Measurements from ENCODE around the gene PPP2R1B.

The PPP2R1B gene

GRCh38 chr11:111748035-111748804 lies 18.0 kb downstream of the PPP2R1B start:
- no peaks in the 10 kb centered on the region for H3K4me1 ChIP-seq (ENCODE audit: control insufficient read depth, insufficient read depth, low read length, poor library complexity, severe bottlenecking)
- no peaks in the 10 kb centered on the region for H3K9me3 ChIP-seq (ENCODE audit: control insufficient read depth, low read length)
- 84 to 93% methylated on average over 6 of the region's 7 CpGs for WGBS, 2 experiments (ENCODE audit: insufficient coverage in 2 of 2)
- no peak overlapping the region for H3K27ac ChIP-seq (ENCODE audit: low read depth, low read length, severe bottlenecking)
- H3K4me3 ChIP-seq (ENCODE audit: extremely low read depth, insufficient read depth, low read length, poor library complexity, severe bottlenecking): no peak overlapping the region
- H3K36me3 ChIP-seq (ENCODE audit: control insufficient read depth, insufficient read depth, low read length): peaks cover 68% of the 10 kb centered on the region

GRCh38 chr11:111745719-111746504 lies 20.3 kb downstream of the PPP2R1B start:
- no peaks in the 10 kb centered on the region for H3K9me3 ChIP-seq (ENCODE audit: control insufficient read depth, low read length)
- no peak overlapping the region for H3K4me3 ChIP-seq (ENCODE audit: extremely low read depth, insufficient read depth, low read length, poor library complexity, severe bottlenecking)
- H3K4me1 ChIP-seq (ENCODE audit: control insufficient read depth, insufficient read depth, low read length, poor library complexity, severe bottlenecking): no peaks in the 10 kb centered on the region
- peaks cover 73% of the 10 kb centered on the region for H3K36me3 ChIP-seq (ENCODE audit: control insufficient read depth, insufficient read depth, low read length)
- 89 to 95% methylated on average over 3 to 5 of the region's 6 CpGs for WGBS, 2 experiments (ENCODE audit: insufficient coverage in 2 of 2)
- H3K27ac ChIP-seq (ENCODE audit: low read depth, low read length, severe bottlenecking): peak overlapping the region; percentile 11

- H3K9me3 ChIP-seq (ENCODE audit: control insufficient read depth, low read length): no peaks in the 10 kb centered on the region
- peaks cover 70% of the 10 kb centered on the region for H3K36me3 ChIP-seq (ENCODE audit: control insufficient read depth, insufficient read depth, low read length)
- no peak overlapping the region for H3K27ac ChIP-seq (ENCODE audit: low read depth, low read length, severe bottlenecking)
- H3K4me1 ChIP-seq (ENCODE audit: control insufficient read depth, insufficient read depth, low read length, poor library complexity, severe bottlenecking): no peaks in the 10 kb centered on the region
- H3K4me3 ChIP-seq (ENCODE audit: extremely low read depth, insufficient read depth, low read length, poor library complexity, severe bottlenecking): no peak overlapping the region
- 90% methylated on average over 2 of the region's 2 CpGs for WGBS, 2 experiments (ENCODE audit: insufficient coverage in 2 of 2)
Measured at GRCh38 chr11:111743700-111744099, 22.5 kb downstream of the PPP2R1B start.

GRCh38 chr11:111741751-111742150 lies 24.4 kb downstream of the PPP2R1B start:
- no peaks in the 10 kb centered on the region for H3K4me1 ChIP-seq (ENCODE audit: control insufficient read depth, insufficient read depth, low read length, poor library complexity, severe bottlenecking)
- H3K9me3 ChIP-seq (ENCODE audit: control insufficient read depth, low read length): no peaks in the 10 kb centered on the region
- H3K4me3 ChIP-seq (ENCODE audit: extremely low read depth, insufficient read depth, low read length, poor library complexity, severe bottlenecking): no peak overlapping the region
- 100% methylated on average over 1 of the region's 2 CpGs; no CpG with 5 or more reads in 1 of the 2 experiments for WGBS, 2 experiments (ENCODE audit: insufficient coverage in 2 of 2)
- peaks cover 57% of the 10 kb centered on the region for H3K36me3 ChIP-seq (ENCODE audit: control insufficient read depth, insufficient read depth, low read length)
- no peak overlapping the region for H3K27ac ChIP-seq (ENCODE audit: low read depth, low read length, severe bottlenecking)

- no peak overlapping the region for H3K4me3 ChIP-seq (ENCODE audit: extremely low read depth, insufficient read depth, low read length, poor library complexity, severe bottlenecking)
- H3K36me3 ChIP-seq (ENCODE audit: control insufficient read depth, insufficient read depth, low read length): peaks cover 46% of the 10 kb centered on the region
- H3K27ac ChIP-seq (ENCODE audit: low read depth, low read length, severe bottlenecking): no peak overlapping the region
- H3K4me1 ChIP-seq (ENCODE audit: control insufficient read depth, insufficient read depth, low read length, poor library complexity, severe bottlenecking): peaks cover 24% of the 10 kb centered on the region
- no peaks in the 10 kb centered on the region for H3K9me3 ChIP-seq (ENCODE audit: control insufficient read depth, low read length)
- whole genome bisulfite sequencing, 2 experiments (ENCODE audit: insufficient coverage in 2 of 2): no CpG with 5 or more reads among the region's 2 CpGs
Measured at GRCh38 chr11:111739299-111739698, 26.9 kb downstream of the PPP2R1B start.

- Histone ChIP-seq H3K4me3 (ENCODE audit: extremely low read depth, insufficient read depth, low read length, poor library complexity, severe bottlenecking) (no peak overlapping the region), H3K36me3 (ENCODE audit: control insufficient read depth, insufficient read depth, low read length) (peaks cover 31% of the 10 kb centered on the region), H3K4me1 (ENCODE audit: control insufficient read depth, insufficient read depth, low read length, poor library complexity, severe bottlenecking) (peaks cover 41% of the 10 kb centered on the region), H3K27ac (ENCODE audit: low read depth, low read length, severe bottlenecking) (peak overlapping the region; percentile 10), H3K9me3 (ENCODE audit: control insufficient read depth, low read length) (no peaks in the 10 kb centered on the region)
- WGBS, 2 experiments (ENCODE audit: insufficient coverage in 2 of 2): 94 to 96% methylated on average over 12 to 13 of the region's 14 CpGs
Measured at GRCh38 chr11:111737444-111738210, 28.6 kb downstream of the PPP2R1B start.

- H3K4me3 ChIP-seq (ENCODE audit: extremely low read depth, insufficient read depth, low read length, poor library complexity, severe bottlenecking): no peak overlapping the region
- H3K36me3 ChIP-seq (ENCODE audit: control insufficient read depth, insufficient read depth, low read length): peaks cover 25% of the 10 kb centered on the region
- H3K9me3 ChIP-seq (ENCODE audit: control insufficient read depth, low read length): no peaks in the 10 kb centered on the region
- H3K4me1 ChIP-seq (ENCODE audit: control insufficient read depth, insufficient read depth, low read length, poor library complexity, severe bottlenecking): peaks cover 43% of the 10 kb centered on the region
- peak overlapping the region; percentile 95 for H3K27ac ChIP-seq (ENCODE audit: low read depth, low read length, severe bottlenecking)
- WGBS, 2 experiments (ENCODE audit: insufficient coverage in 2 of 2): 91 to 94% methylated on average over 13 to 14 of the region's 15 CpGs
Measured at GRCh38 chr11:111736621-111737443, 29.4 kb downstream of the PPP2R1B start.

GRCh38 chr11:111736181-111736590 lies 30.0 kb downstream of the PPP2R1B start:
- peak overlapping the region; percentile 95 for H3K27ac ChIP-seq (ENCODE audit: low read depth, low read length, severe bottlenecking)
- H3K4me3 ChIP-seq (ENCODE audit: extremely low read depth, insufficient read depth, low read length, poor library complexity, severe bottlenecking): no peak overlapping the region
- peaks cover 43% of the 10 kb centered on the region for H3K4me1 ChIP-seq (ENCODE audit: control insufficient read depth, insufficient read depth, low read length, poor library complexity, severe bottlenecking)
- 92 to 94% methylated on average over 9 to 10 of the region's 11 CpGs for WGBS, 2 experiments (ENCODE audit: insufficient coverage in 2 of 2)
- H3K36me3 ChIP-seq (ENCODE audit: control insufficient read depth, insufficient read depth, low read length): peaks cover 18% of the 10 kb centered on the region
- no peaks in the 10 kb centered on the region for H3K9me3 ChIP-seq (ENCODE audit: control insufficient read depth, low read length)

GRCh38 chr11:111735262-111736116 lies 30.7 kb downstream of the PPP2R1B start:
- Histone ChIP-seq H3K27ac (ENCODE audit: low read depth, low read length, severe bottlenecking) (peak overlapping the region; percentile 95), H3K4me3 (ENCODE audit: extremely low read depth, insufficient read depth, low read length, poor library complexity, severe bottlenecking) (no peak overlapping the region), H3K4me1 (ENCODE audit: control insufficient read depth, insufficient read depth, low read length, poor library complexity, severe bottlenecking) (peaks cover 43% of the 10 kb centered on the region), H3K36me3 (ENCODE audit: control insufficient read depth, insufficient read depth, low read length) (peaks cover 11% of the 10 kb centered on the region), H3K9me3 (ENCODE audit: control insufficient read depth, low read length) (no peaks in the 10 kb centered on the region)
- WGBS, 2 experiments (ENCODE audit: insufficient coverage in 2 of 2): 86 to 93% methylated on average over 15 to 16 of the region's 19 CpGs

Data from mesodermal cell (in vitro differentiated cells).